ENCODE results near the gene TMBIM4. TPM values are rescaled to one million over a fixed set of nuclear protein-coding genes. Genes with fewer than 3 reads are reported as not detected.

The TMBIM4 gene
- total RNA-seq, 2 donors from 2014 or later, result 114 to 161 TPM

- H3K27me3 ChIP-seq (replicated peaks; ENCODE audit: insufficient read depth), result no peaks in the 10 kb centered on the region
- peaks cover 22% of the 10 kb centered on the region for H3K36me3 ChIP-seq
- H3K4me1 ChIP-seq (ENCODE audit: control insufficient read depth in 1 of 2, low read depth in 2 of 2), result peaks cover 0 to 13% of the 10 kb centered on the region in 2 donors
- H3K27ac ChIP-seq, result no peak overlapping the region
- DNase-seq (ENCODE audit: low spot score) (no peak), ATAC-seq (ENCODE audit: insufficient number of reproducible peaks, low FRiP score, low read depth) (no peak)
- TF ChIP-seq, protein P1, sequence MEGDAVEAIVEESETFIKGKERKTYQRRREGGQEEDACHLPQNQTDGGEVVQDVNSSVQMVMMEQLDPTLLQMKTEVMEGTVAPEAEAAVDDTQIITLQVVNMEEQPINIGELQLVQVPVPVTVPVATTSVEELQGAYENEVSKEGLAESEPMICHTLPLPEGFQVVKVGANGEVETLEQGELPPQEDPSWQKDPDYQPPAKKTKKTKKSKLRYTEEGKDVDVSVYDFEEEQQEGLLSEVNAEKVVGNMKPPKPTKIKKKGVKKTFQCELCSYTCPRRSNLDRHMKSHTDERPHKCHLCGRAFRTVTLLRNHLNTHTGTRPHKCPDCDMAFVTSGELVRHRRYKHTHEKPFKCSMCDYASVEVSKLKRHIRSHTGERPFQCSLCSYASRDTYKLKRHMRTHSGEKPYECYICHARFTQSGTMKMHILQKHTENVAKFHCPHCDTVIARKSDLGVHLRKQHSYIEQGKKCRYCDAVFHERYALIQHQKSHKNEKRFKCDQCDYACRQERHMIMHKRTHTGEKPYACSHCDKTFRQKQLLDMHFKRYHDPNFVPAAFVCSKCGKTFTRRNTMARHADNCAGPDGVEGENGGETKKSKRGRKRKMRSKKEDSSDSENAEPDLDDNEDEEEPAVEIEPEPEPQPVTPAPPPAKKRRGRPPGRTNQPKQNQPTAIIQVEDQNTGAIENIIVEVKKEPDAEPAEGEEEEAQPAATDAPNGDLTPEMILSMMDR (IDR thresholded peaks at IDR 0.05), result no peak
- H3K9me3 ChIP-seq, result peaks cover 12% of the 10 kb centered on the region
- no peak overlapping the region for H3K4me3 ChIP-seq
These were observed 29.1 kb downstream of the TMBIM4 start for GRCh38 chr12:66140731-66141130.

GRCh38 chr12:66139328-66139727 is 30.5 kb downstream of the TMBIM4 start:
- no peak overlapping the region for H3K27ac ChIP-seq
- no peak for ATAC-seq (ENCODE audit: insufficient number of reproducible peaks, low FRiP score, low read depth)
- H3K27me3 ChIP-seq (replicated peaks; ENCODE audit: insufficient read depth), result no peaks in the 10 kb centered on the region
- TF ChIP-seq, protein P1 (IDR thresholded peaks at IDR 0.05), result no peak
- peaks cover 0 to 4% of the 10 kb centered on the region in 2 donors for H3K4me1 ChIP-seq (ENCODE audit: control insufficient read depth in 1 of 2, low read depth in 2 of 2)
- no peak overlapping the region for H3K4me3 ChIP-seq
- no peak for DNase-seq (ENCODE audit: low spot score)
- peaks cover 22% of the 10 kb centered on the region for H3K36me3 ChIP-seq
- H3K9me3 ChIP-seq, result peaks cover 12% of the 10 kb centered on the region

DNA sequence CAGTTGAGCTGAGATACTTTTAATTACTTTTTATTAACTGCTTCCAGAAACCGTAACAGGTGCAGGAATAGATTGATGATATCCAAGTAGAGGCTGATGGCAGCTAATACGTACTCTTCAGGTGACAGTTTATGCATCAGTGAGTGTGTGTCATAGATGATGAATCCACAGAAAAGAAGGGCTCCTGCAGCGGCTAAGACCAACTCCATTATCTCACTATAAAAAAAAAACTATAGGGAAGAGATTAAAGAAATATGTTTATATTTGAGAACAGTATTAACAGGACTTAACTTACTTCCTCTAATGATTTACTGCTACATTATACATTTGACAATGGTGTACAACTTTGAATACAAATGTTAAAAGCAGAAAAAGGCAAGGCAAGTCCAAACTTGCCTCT is 31.9 kb downstream of the TMBIM4 start:
- peaks cover 22% of the 10 kb centered on the region for H3K36me3 ChIP-seq

GRCh38 chr12:66132408-66132807 is 37.4 kb downstream of the TMBIM4 start:
- no peak for DNase-seq (ENCODE audit: low spot score)
- Histone ChIP-seq H3K4me3 (no peak overlapping the region), H3K4me1 (ENCODE audit: control insufficient read depth in 1 of 2, low read depth in 2 of 2) (peaks cover 9 to 18% of the 10 kb centered on the region in 2 donors), H3K27me3 (replicated peaks; ENCODE audit: insufficient read depth) (no peaks in the 10 kb centered on the region), H3K36me3 (peaks cover 11% of the 10 kb centered on the region), H3K27ac (no peak overlapping the region), H3K9me3 (no peaks in the 10 kb centered on the region)
- ATAC-seq (ENCODE audit: insufficient number of reproducible peaks, low FRiP score, low read depth), result no peak
- TF ChIP-seq, protein P1 (IDR thresholded peaks at IDR 0.05), result no peak

More for the DNA sequence above, 31.9 kb downstream of the TMBIM4 start:
- H3K27me3 ChIP-seq (replicated peaks; ENCODE audit: insufficient read depth), result no peaks in the 10 kb centered on the region
- ATAC-seq (ENCODE audit: insufficient number of reproducible peaks, low FRiP score, low read depth) (no peak), DNase-seq (ENCODE audit: low spot score) (no peak)
- H3K27ac ChIP-seq, result no peak overlapping the region
- H3K4me3 ChIP-seq, result no peak overlapping the region
- TF ChIP-seq, protein P1 (IDR thresholded peaks at IDR 0.05), result no peak
- no peaks in the 10 kb centered on the region for H3K4me1 ChIP-seq (ENCODE audit: control insufficient read depth in 1 of 2, low read depth in 2 of 2)
- peaks cover 12% of the 10 kb centered on the region for H3K9me3 ChIP-seq

DNA sequence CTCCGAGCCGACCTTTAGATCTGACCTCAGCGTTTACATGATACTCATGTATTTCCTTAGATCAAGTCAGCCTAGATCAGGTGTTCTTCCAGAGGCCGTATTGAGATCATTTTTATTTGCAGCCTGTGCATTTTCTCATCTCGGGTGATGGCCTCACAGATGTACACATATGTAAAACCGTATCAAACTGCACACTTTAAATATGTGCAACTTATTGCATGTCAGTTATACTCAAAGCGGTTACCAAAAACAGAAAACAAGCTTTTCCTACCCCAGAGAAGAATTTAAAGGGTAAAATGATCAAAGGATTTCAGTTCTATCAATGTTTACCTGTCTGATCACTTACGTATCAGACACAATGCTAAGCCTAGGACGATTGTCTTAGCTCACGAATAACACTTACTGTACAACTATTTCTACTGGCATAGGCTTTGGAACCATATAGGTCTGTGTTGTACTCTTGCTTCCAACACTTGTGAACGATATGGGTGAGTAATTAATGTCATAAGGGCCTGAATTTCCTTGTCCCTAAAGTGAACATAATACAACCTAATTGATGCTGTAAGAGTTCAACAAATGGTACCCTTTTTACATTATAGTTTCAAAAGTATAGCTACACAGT is 38.6 kb downstream of the TMBIM4 start:
- H3K27me3 ChIP-seq (replicated peaks; ENCODE audit: insufficient read depth), result no peaks in the 10 kb centered on the region
- peak overlapping the region in 1 of 2 donors; percentile 17 for H3K27ac ChIP-seq
- ATAC-seq (ENCODE audit: insufficient number of reproducible peaks, low FRiP score, low read depth) (no peak), DNase-seq (ENCODE audit: low spot score) (no peak)
- peaks cover 2% of the 10 kb centered on the region for H3K36me3 ChIP-seq
- no peaks in the 10 kb centered on the region for H3K9me3 ChIP-seq
- TF ChIP-seq, protein P1 (IDR thresholded peaks at IDR 0.05), result no peak
- peak overlapping the region; percentile 82 for H3K4me3 ChIP-seq
- H3K4me1 ChIP-seq (ENCODE audit: control insufficient read depth in 1 of 2, low read depth in 2 of 2), result peaks cover 9 to 18% of the 10 kb centered on the region in 2 donors
